ENCODE data around the gene ACOT13.

DNA sequence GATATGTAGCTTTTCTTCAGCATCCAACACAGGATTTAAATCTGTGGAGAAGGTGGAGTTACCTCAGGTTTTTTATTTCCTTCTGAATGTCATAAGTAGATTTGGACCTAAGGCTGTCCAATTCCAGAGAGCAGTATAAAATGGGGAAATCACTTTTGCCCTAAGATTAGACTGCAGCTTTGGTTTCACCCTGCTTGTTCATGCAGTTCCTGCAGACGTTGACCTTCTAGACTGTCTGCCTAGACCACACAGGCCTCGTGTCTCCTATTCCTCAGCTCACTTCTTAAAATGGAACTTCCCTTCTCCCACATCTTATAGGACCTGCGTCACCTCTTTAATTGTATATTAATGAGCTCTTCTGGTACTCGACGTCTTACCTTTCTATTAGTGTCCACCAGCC is 78.0 kb downstream of the ACOT13 start:
- TF ChIP-seq, protein P1, sequence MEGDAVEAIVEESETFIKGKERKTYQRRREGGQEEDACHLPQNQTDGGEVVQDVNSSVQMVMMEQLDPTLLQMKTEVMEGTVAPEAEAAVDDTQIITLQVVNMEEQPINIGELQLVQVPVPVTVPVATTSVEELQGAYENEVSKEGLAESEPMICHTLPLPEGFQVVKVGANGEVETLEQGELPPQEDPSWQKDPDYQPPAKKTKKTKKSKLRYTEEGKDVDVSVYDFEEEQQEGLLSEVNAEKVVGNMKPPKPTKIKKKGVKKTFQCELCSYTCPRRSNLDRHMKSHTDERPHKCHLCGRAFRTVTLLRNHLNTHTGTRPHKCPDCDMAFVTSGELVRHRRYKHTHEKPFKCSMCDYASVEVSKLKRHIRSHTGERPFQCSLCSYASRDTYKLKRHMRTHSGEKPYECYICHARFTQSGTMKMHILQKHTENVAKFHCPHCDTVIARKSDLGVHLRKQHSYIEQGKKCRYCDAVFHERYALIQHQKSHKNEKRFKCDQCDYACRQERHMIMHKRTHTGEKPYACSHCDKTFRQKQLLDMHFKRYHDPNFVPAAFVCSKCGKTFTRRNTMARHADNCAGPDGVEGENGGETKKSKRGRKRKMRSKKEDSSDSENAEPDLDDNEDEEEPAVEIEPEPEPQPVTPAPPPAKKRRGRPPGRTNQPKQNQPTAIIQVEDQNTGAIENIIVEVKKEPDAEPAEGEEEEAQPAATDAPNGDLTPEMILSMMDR (conservative IDR thresholded peaks at IDR 0.05 in 1 of 2, IDR thresholded peaks at IDR 0.05 in 1 of 2; ENCODE audit: low read depth in 1 of 2, low read length in 2 of 2): no peak
- TF ChIP-seq EZH2 (IDR thresholded peaks at IDR 0.05; ENCODE audit: low read length, missing control alignments): no peak

Data from fibroblast of lung (primary cell).